DLD1 (cell line): Measurements from ENCODE around the gene ZNF362.
"Not testable (repeated sequence)": the region's sequence is repeated elsewhere in the genome, so short reads cannot be mapped to it uniquely, and the experiment has no call there.

Experiments used
- in situ Hi-C: cut with HindIII; loops from 2 replicates; pipeline ENCODE4 v1.10.0; 2017; ENCODE audit warnings: low sequenced_read_pairs

ZNF362 gene

GRCh38 chr1:33301273-33301984 lies 45.1 kb downstream of the ZNF362 start:
- in situ Hi-C loops: no loop called here

GRCh38 chr1:33302325-33302724 lies 46.0 kb downstream of the ZNF362 start:
- in situ Hi-C loops: no loop called here

- in situ Hi-C loops: no loop called here
These were observed 48.7 kb downstream of the ZNF362 start for GRCh38 chr1:33305016-33305415.

- in situ Hi-C loops: no loop called here
These were observed 49.7 kb downstream of the ZNF362 start for GRCh38 chr1:33305816-33306652.

GRCh38 chr1:33306653-33307493 lies 50.6 kb downstream of the ZNF362 start:
- in situ Hi-C loops: no loop called here

- in situ Hi-C loops: no loop called here
These were observed 51.2 kb downstream of the ZNF362 start for GRCh38 chr1:33307494-33307864.

GRCh38 chr1:33309351-33309750 lies 53.1 kb downstream of the ZNF362 start:
- in situ Hi-C loops: not testable (repeated sequence)

GRCh38 chr1:33310702-33311101 lies 54.4 kb downstream of the ZNF362 start:
- in situ Hi-C loops: no loop called here

- in situ Hi-C loops: no loop called here
These were observed 55.6 kb downstream of the ZNF362 start for GRCh38 chr1:33311706-33312412.

GRCh38 chr1:33312413-33312749 lies 56.1 kb downstream of the ZNF362 start:
- in situ Hi-C loops: no loop called here

GRCh38 chr1:33314416-33314815 lies 58.1 kb downstream of the ZNF362 start:
- in situ Hi-C loops: no loop called here

GRCh38 chr1:33316601-33317000 lies 60.3 kb downstream of the ZNF362 start:
- in situ Hi-C loops: no loop called here

- in situ Hi-C loops: no loop called here
These were observed 61.1 kb downstream of the ZNF362 start for GRCh38 chr1:33317354-33317753.

- in situ Hi-C loops: no loop called here
These were observed 61.7 kb downstream of the ZNF362 start for GRCh38 chr1:33317946-33318345.

- in situ Hi-C loops: no loop called here
These were observed 63.1 kb downstream of the ZNF362 start for GRCh38 chr1:33319186-33319948.

GRCh38 chr1:33319949-33320618 lies 63.8 kb downstream of the ZNF362 start:
- in situ Hi-C loops: no loop called here

- in situ Hi-C loops: no loop called here
These were observed 64.4 kb downstream of the ZNF362 start, which contains the start of gene A3GALT2 for GRCh38 chr1:33320619-33321165. Gene A3GALT2 (minus strand): TSS chr1:33321098. CDS start chr1:33321098, 0 bp downstream.

- in situ Hi-C loops: no loop called here
These were observed 64.9 kb downstream of the ZNF362 start for GRCh38 chr1:33321178-33321577.

GRCh38 chr1:33322109-33322508 lies 65.8 kb downstream of the ZNF362 start:
- in situ Hi-C loops: no loop called here
